ENCODE data around the gene SAPCD2. TPM values are rescaled to one million over a fixed set of nuclear protein-coding genes. Genes with fewer than 3 reads are reported as not detected.

The SAPCD2 gene
- total and polyA plus RNA-seq, 2 donors = 0.63 to 3.2 TPM

DNA sequence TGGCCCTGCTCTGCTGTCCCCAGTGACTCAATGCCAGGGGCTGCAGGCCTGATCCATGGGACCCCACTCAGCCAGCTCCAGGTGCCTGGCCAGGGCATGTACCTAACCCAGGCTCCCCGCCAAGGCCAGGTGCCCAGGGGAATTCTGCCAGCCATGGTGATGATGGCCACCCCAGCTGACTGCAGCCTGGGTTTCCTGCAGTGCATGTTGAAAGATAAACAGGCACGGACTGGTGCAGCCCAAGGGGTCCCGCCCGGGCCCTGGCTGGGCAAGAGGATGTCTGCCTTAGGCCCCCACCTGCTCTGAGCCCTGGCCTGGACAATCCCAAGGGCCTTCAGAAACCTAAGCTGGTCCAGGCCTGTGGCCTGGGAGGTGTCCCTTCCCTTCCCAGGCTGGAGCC is 43.5 kb downstream of the SAPCD2 start:
- Histone ChIP-seq H3K4me3 (ENCODE audit: low read depth, low read length) (no peak overlapping the region), H3K36me3 (ENCODE audit: insufficient read depth) (no peaks in the 10 kb centered on the region), H3K27ac (ENCODE audit: low read depth) (no peak overlapping the region), H3K4me1 (ENCODE audit: insufficient read depth) (no peaks in the 10 kb centered on the region)
- 85% methylated on average over 4 of the region's 4 CpGs for WGBS
- DNase-seq (ENCODE audit: extremely low spot score) = no peak

DNA sequence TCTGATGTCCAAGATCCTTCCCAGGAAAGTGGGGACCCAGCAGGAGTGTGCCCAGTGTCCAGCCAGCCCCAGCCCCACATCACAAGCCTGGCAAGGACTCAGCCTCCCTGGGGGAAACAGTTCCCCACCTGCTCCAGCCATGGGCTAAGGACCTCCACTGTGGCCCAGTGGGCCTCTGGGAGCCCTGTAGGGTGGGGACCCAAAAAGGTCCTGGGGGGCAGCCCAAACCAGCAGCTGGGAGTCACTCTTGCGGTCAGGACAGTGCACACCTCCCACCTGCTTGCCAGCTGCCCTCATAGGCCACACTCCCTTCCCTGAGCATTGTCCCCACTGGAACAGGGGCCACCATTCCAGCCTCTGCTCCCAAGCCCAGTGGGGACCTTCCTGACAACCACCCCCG is 44.0 kb downstream of the SAPCD2 start:
- no peak for DNase-seq (ENCODE audit: extremely low spot score)
- Histone ChIP-seq H3K4me1 (ENCODE audit: insufficient read depth) (no peaks in the 10 kb centered on the region), H3K36me3 (ENCODE audit: insufficient read depth) (no peaks in the 10 kb centered on the region), H3K27ac (ENCODE audit: low read depth) (no peak overlapping the region), H3K4me3 (ENCODE audit: low read depth, low read length) (no peak overlapping the region)
- 79% methylated on average over 2 of the region's 2 CpGs for WGBS

DNA sequence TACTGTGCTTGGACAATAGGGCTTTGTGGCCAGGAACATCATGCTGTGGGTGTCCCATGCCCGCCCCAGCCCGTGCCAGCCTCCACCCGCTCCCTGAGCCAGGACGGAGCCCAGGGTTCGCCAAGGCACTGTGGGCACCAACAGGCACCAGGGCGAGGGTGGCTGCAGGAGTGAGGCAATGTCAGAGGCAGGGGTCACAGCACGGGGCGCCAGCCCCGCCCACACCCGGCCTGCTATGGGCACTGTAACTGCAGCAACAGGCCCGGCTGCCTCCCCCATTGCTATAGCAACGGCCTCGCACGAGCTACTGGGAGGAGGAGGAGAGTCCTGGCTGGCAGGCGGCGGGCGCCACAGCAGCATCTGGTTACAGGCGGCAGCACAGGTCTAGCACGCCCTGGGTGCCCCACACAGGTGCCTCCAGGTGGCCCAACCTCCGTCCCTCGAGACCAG is 44.8 kb downstream of the SAPCD2 start:
- no peak for DNase-seq (ENCODE audit: extremely low spot score)
- H3K4me1 ChIP-seq (ENCODE audit: insufficient read depth) = no peaks in the 10 kb centered on the region
- no peak overlapping the region for H3K27ac ChIP-seq (ENCODE audit: low read depth)
- H3K36me3 ChIP-seq (ENCODE audit: insufficient read depth) = no peaks in the 10 kb centered on the region
- H3K4me3 ChIP-seq (ENCODE audit: low read depth, low read length) = no peak overlapping the region
- 81% methylated on average over 21 of the region's 21 CpGs for WGBS

DNA sequence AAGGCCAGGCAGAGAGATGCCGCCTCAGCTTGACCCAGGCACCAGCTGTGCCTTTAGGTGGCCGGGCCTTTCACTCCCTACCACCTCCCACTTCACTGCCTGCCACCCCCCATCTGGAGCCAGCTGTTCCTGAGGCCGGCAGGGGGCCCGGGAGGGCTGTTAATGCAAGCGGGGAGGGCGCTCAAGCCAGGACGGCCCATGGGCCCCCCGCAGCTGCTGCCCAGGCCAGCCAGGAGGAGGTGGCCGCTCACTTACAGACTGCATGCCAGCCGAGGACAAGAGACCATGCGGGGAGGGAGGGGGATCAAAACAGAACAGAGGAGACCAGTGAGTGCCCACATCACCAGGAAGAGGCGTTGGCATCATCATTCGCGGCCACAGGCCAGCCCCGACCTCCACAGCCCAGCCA is 46.8 kb downstream of the SAPCD2 start:
- no peak overlapping the region for H3K27ac ChIP-seq (ENCODE audit: low read depth)
- H3K4me3 ChIP-seq (ENCODE audit: low read depth, low read length) = no peak overlapping the region
- no peaks in the 10 kb centered on the region for H3K36me3 ChIP-seq (ENCODE audit: insufficient read depth)
- DNase-seq (ENCODE audit: extremely low spot score) = no peak
- no peaks in the 10 kb centered on the region for H3K4me1 ChIP-seq (ENCODE audit: insufficient read depth)
- 79% methylated on average over 15 of the region's 15 CpGs for WGBS

DNA sequence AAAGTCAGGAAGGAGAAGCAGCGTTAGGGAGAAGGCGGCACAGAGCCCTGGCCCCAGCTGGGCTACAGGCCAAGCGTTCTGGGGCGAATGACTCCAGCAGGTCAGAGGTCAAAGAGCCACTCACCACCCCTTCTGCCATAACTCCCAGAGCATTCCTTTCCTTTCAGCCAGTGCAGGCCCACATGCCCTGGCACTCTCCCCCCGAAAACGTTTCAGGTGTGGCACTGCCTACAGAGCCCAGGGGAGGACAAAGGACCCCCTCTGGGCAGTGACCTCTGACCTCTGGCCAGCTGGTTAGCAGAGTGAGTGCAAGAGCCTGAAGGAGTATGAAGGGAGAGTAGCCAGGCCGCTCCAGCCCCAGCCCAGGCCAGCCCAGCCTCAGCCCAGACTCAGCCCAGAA is 47.2 kb downstream of the SAPCD2 start:
- Histone ChIP-seq H3K27ac (ENCODE audit: low read depth) (no peak overlapping the region), H3K4me1 (ENCODE audit: insufficient read depth) (no peaks in the 10 kb centered on the region), H3K36me3 (ENCODE audit: insufficient read depth) (no peaks in the 10 kb centered on the region), H3K4me3 (ENCODE audit: low read depth, low read length) (no peak overlapping the region)
- WGBS = 79% methylated on average over 7 of the region's 7 CpGs
- DNase-seq (ENCODE audit: extremely low spot score) = no peak

DNA sequence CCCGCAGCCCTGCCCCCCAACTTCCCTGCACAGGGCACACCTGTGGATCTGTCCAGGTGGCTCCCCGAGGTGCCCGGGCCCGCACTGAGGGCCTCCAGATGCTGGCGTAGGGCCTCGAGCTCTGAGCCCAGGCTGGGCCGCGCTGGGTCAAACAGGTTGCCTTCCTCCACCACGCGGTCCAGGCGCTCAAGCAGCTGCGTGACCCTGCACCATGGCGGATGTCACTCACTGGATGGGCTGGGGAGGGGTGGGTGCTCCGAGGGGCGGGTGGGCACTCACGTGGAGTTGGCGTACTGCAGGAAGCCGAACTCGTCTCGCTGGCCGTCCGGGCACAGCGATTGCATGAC is 47.7 kb downstream of the SAPCD2 start:
- DNase-seq (ENCODE audit: extremely low spot score) = no peak
- no peak overlapping the region for H3K27ac ChIP-seq (ENCODE audit: low read depth)
- WGBS = 90% methylated on average over 23 of the region's 23 CpGs
- H3K36me3 ChIP-seq (ENCODE audit: insufficient read depth) = no peaks in the 10 kb centered on the region
- no peaks in the 10 kb centered on the region for H3K4me1 ChIP-seq (ENCODE audit: insufficient read depth)
- no peak overlapping the region for H3K4me3 ChIP-seq (ENCODE audit: low read depth, low read length)

DNA sequence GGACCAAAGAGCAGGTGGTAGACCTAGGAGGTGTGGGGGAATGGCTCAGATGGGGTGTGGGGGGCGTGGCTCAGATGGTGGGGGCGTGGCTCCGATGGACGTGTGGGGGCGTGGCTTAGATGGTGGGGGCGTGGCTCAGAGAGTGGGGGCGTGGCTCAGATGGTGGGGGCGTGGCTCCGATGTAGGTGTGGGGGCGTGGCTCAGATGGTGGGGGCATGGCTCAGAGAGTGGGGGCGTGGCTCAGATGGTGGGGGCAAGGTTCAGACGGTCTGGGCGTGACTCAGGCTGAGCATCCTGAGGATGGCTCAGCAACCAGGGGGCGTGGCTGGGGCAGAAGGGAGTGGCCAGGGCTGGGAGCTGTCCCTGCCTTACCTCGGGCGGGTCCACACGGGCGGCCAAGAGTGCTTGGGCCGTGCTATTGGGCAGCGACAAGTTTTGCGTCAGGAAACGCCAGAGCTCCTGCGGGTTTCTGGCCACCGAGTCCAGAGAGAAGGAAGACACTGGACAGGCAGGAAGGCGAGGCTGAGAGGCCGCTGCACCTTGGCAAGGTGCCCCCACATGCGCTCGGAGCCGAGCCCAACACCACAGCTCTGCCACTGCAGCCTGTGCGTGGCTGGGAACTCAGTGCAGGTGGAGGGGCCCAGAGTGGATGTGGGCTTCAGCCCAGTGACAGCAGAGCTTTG is 48.2 kb downstream of the SAPCD2 start:
- Histone ChIP-seq H3K36me3 (ENCODE audit: insufficient read depth) (no peaks in the 10 kb centered on the region), H3K27ac (ENCODE audit: low read depth) (no peak overlapping the region), H3K4me3 (ENCODE audit: low read depth, low read length) (no peak overlapping the region), H3K4me1 (ENCODE audit: insufficient read depth) (no peaks in the 10 kb centered on the region)
- DNase-seq (ENCODE audit: extremely low spot score) = no peak
- 61% methylated on average over 30 of the region's 30 CpGs for WGBS

DNA sequence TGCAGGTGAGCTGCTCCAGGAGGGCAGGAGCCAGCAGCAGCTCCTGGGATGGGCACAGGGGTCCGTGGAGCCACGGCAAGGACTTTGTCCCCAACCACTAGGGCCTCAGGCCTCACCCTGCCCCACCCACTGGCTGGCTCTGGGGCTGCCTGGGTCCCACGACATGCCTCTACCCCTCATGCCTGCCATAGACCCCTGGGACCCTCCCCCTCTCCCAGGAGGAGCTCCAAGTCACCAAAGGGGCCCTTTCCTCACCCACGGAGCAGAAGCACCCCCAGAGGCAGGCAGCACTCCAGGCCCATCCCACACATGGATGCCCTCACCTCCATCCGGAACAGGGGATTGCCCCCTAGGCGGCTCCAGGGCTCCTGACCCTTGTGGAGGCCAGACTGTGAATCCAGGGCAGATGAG is 48.8 kb downstream of the SAPCD2 start:
- Histone ChIP-seq H3K36me3 (ENCODE audit: insufficient read depth) (no peaks in the 10 kb centered on the region), H3K27ac (ENCODE audit: low read depth) (no peak overlapping the region), H3K4me3 (ENCODE audit: low read depth, low read length) (no peak overlapping the region), H3K4me1 (ENCODE audit: insufficient read depth) (no peaks in the 10 kb centered on the region)
- DNase-seq (ENCODE audit: extremely low spot score) = no peak
- 94% methylated on average over 6 of the region's 6 CpGs for WGBS

DNA sequence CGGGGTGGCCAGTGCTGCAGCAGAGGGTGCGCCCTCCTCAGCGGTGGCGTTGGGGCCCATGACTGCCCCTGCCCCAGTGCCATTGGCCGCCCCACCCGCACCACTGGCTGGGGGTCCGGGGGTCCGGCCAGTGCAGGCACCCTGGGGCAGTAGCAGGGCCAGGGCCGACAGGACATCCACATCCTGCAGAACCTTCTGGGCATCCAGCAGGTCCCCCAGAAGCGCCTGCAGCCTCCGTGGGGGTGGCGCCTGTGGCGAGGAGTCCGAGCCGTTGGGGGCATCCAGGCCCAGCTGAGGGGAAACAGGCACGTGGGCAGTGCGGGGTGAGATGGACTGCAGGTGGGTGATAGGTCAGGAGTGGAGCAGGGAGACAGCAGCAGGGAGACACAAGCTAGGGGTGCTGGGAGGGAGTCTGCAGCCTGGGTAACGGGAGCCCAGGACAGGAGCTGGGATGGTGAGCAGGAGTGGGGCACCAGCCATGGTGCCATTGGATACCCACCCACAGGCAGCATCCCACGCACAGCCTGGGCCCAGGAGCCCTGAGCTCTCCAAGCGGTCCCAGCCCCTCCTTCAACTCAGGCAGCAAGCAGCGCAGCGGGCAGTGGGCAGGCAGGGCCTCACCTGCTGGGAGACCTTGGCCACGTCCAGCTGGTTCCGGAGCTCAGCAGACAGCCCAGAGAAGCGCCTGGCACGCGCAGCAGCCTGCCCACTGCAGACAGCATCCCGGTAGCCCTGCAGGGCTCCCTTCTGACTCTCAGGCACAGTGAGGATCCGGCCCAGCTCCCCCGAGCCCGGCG is 49.4 kb downstream of the SAPCD2 start:
- no peak for DNase-seq (ENCODE audit: extremely low spot score)
- WGBS = 96% methylated on average over 32 of the region's 32 CpGs
- Histone ChIP-seq H3K36me3 (ENCODE audit: insufficient read depth) (no peaks in the 10 kb centered on the region), H3K27ac (ENCODE audit: low read depth) (no peak overlapping the region), H3K4me3 (ENCODE audit: low read depth, low read length) (no peak overlapping the region), H3K4me1 (ENCODE audit: insufficient read depth) (no peaks in the 10 kb centered on the region)

DNA sequence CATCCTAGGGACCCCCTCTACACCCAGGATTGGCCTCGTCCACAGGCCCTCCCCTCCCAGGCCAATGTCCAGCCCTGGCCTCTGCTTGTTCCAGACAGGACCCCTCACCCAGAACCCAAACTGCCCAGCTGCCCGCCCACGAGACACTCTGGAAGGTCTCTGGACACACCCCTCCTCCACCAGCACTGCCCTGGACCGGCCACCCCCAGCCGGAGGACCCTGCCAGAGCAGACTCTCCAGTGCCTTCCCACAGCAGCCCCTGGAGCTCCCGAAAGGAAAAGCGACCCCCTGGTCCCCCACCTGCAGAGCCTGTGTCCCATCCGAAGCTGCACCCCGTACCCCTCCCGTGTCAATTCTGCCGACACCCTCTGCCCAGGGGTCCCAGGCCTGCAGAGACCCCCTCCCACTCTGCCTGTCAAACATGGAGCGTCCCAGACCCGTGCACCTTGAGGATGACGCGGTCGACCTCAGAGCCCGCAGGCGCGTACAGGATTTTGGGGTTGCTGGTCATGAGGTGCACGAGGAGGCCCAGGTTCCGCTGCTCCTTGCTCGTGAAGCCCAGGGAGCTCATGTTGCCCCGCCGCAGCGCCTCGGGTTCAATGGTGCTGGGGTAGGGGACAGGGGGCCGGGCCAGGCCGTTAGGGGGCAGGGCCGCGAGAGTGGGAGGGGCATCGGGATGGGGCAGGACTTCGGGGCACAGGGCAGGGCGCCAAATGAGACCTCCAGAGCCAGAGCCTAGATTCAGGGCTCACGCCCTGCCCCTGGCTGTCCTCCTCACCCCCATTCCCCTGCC is 50.3 kb downstream of the SAPCD2 start:
- Histone ChIP-seq H3K36me3 (ENCODE audit: insufficient read depth) (peaks cover under 1% of the 10 kb centered on the region), H3K4me1 (ENCODE audit: insufficient read depth) (no peaks in the 10 kb centered on the region), H3K4me3 (ENCODE audit: low read depth, low read length) (no peak overlapping the region), H3K27ac (ENCODE audit: low read depth) (no peak overlapping the region)
- 91% methylated on average over 34 of the region's 34 CpGs for WGBS
- no peak for DNase-seq (ENCODE audit: extremely low spot score)

DNA sequence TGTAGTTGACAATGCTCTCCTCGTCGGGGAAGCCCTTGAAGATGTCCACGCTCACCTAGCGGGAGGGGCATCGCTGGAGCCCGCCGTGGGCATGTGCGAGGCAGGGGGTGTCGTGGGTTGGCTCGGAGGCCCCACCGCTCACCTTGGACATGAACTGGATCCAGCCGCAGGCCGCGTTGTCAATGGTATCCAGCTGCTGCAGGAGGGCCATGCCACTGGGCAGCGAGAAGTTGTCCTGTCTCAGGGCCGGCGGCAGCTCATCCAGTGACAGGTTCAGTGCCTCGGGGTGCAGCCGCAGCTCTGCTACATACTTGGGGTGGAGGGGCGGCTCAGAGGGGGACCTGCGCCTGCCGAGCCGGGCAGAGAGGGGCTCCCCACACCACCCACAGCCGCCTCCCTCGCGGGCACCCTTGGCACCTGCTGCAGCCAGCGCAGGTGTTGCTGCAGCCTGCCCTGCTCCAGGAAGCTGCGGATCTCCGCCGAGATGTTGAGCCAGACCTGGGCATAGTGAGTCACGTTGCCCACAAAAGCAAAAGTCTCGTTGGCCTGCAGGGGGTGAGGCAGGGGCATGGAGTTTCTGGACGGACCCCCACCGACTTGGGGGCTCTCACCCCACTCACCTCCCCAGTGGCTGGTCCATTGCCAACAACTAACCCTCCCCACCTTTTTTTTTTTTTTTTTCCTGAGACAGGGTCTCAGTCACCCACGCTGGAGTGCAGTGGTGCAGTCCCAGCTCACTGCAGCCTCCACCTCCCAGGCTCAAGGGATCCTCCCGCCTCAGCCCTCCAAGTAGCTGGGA is 51.4 kb downstream of the SAPCD2 start:
- Histone ChIP-seq H3K4me1 (ENCODE audit: insufficient read depth) (no peaks in the 10 kb centered on the region), H3K27ac (ENCODE audit: low read depth) (no peak overlapping the region), H3K4me3 (ENCODE audit: low read depth, low read length) (no peak overlapping the region), H3K36me3 (ENCODE audit: insufficient read depth) (peaks cover 2% of the 10 kb centered on the region)
- no peak for DNase-seq (ENCODE audit: extremely low spot score)
- WGBS = 92% methylated on average over 36 of the region's 36 CpGs

DNA sequence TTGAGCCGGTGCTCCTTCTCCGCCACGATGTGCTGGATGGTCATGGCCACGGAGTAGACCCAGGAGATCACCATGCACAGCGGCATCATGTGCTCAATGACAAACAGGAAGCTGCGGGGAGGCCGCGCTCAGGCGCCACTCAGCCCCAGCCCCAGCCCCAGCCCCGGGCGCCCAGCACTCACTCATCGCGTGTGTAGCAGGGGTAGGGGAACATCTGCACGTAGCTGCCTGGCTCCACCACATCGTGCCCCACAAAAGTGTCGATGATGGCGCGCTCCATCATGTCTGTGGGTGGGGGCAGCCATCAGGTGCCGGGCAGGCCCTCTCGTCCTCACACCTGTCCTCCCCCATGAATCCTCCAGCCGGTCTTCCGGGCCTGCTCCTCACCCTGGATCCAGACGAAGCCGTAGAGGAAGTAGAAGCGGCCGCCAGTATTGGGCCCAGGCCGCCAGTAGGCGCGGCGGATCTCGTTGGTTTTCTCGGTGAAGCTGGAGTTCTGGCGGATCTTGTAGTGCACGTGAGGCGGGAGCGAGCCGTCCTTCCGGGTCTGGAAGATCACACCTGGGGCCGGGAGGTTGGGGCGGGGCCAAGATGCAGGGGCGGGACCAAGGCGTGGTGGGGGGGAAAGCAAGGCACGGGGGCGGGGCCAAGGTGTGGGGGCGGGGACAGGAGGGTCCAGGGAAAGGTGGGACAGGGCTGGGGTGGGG is 52.4 kb downstream of the SAPCD2 start:
- Histone ChIP-seq H3K4me1 (ENCODE audit: insufficient read depth) (no peaks in the 10 kb centered on the region), H3K4me3 (ENCODE audit: low read depth, low read length) (no peak overlapping the region), H3K27ac (ENCODE audit: low read depth) (no peak overlapping the region), H3K36me3 (ENCODE audit: insufficient read depth) (peaks cover 2% of the 10 kb centered on the region)
- 93% methylated on average over 45 of the region's 45 CpGs for WGBS
- DNase-seq (ENCODE audit: extremely low spot score) = no peak

DNA sequence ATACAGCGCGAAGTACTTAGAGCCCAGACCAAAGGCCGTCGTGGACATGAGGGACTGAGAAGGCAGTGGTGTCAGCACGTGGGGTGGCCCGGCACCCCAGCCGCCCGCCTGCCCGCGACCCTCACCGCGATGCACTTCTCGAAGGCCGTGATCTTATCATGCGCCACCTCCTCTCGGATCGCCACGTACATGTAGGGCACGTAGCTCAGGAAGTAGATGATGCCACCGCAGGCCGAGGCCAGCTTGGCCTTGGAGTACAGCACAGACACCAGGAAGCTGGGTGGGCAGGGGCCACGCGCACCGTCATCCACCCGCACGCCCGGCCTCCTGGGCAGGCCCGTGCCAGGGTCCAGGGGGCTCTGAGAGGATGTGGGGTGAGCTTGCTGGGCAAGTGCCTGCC is 53.3 kb downstream of the SAPCD2 start:
- H3K36me3 ChIP-seq (ENCODE audit: insufficient read depth) = peaks cover 2% of the 10 kb centered on the region
- DNase-seq (ENCODE audit: extremely low spot score) = no peak
- WGBS = 97% methylated on average over 28 of the region's 28 CpGs
- no peak overlapping the region for H3K27ac ChIP-seq (ENCODE audit: low read depth)
- H3K4me1 ChIP-seq (ENCODE audit: insufficient read depth) = no peaks in the 10 kb centered on the region
- H3K4me3 ChIP-seq (ENCODE audit: low read depth, low read length) = no peak overlapping the region

Data from urinary bladder (tissue), 4 donors.